HG03558 (cell line): Measurements from ENCODE around the gene RSPO4.

Experiments used
- ATAC-seq: cut with Tn5 transposase; IDR thresholded peaks from one replicate; pipeline ENCODE4 v1.9.1; 2021; ENCODE audit warnings: moderate number of reproducible peaks; ENCODE audit not compliant: unreplicated experiment; ENCODE audit errors: extremely low read depth

RSPO4 gene

GRCh38 chr20:972256-972655 lies 29.9 kb downstream of the RSPO4 start:
- no peak for ATAC-seq

- no peak for ATAC-seq
Observed at GRCh38 chr20:971346-971745, 30.8 kb downstream of the RSPO4 start.

GRCh38 chr20:969868-970267 lies 32.2 kb downstream of the RSPO4 start:
- no peak for ATAC-seq

GRCh38 chr20:967796-968742 lies 34.0 kb downstream of the RSPO4 start:
- ATAC-seq: no peak

- ATAC-seq: no peak
Observed at GRCh38 chr20:965956-966355, 36.2 kb downstream of the RSPO4 start.

GRCh38 chr20:963795-964194 lies 38.3 kb downstream of the RSPO4 start:
- ATAC-seq: no peak

- ATAC-seq: no peak
Observed at GRCh38 chr20:962683-963082, 39.4 kb downstream of the RSPO4 start.

GRCh38 chr20:962223-962622 lies 39.9 kb downstream of the RSPO4 start:
- ATAC-seq: no peak

GRCh38 chr20:961768-962167 lies 40.3 kb downstream of the RSPO4 start:
- no peak for ATAC-seq

- no peak for ATAC-seq
Observed at GRCh38 chr20:959996-960615, 42.0 kb downstream of the RSPO4 start.

- no peak for ATAC-seq
Observed at GRCh38 chr20:958936-959815, 42.9 kb downstream of the RSPO4 start.

GRCh38 chr20:957544-957943 lies 44.6 kb downstream of the RSPO4 start:
- no peak for ATAC-seq

GRCh38 chr20:956330-956951 lies 45.7 kb downstream of the RSPO4 start:
- ATAC-seq: no peak

GRCh38 chr20:955656-956055 lies 46.5 kb downstream of the RSPO4 start:
- ATAC-seq: no peak

GRCh38 chr20:955111-955510 lies 47.0 kb downstream of the RSPO4 start:
- no peak for ATAC-seq

GRCh38 chr20:953742-954141 lies 48.4 kb downstream of the RSPO4 start:
- ATAC-seq: no peak

- no peak for ATAC-seq
Observed at GRCh38 chr20:952196-952795, 49.8 kb downstream of the RSPO4 start.

- no peak for ATAC-seq
Observed at GRCh38 chr20:951384-952169, 50.5 kb downstream of the RSPO4 start.

GRCh38 chr20:949717-950116 lies 52.4 kb downstream of the RSPO4 start:
- no peak for ATAC-seq
